ENCODE measurements around the gene ZNF827.

Gene ZNF827

DNA sequence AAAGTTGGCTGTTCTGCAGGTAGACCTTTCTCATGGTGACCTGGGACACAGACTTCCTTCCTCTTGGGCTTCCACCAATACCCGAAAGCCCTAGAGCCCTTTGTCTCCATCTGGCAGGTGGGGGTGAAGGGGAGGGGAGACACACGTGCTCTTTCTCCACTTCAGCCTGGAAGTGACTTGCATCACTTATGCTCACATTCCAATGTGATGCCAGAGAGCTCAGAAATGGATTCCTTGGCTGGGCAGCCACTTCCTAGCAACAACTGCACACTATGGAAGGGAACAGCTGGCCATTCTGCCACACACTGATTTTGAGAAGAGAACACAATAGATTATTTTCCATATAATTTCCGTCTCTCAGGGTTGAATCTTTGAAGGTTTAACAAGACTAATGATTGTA is 222.4 kb downstream of the ZNF827 start:
- no peak for DNase-seq (ENCODE audit: low read depth)

GRCh38 chr4:145709843-145710242 is 228.8 kb downstream of the ZNF827 start:
- DNase-seq (ENCODE audit: low read depth), result no peak

DNA sequence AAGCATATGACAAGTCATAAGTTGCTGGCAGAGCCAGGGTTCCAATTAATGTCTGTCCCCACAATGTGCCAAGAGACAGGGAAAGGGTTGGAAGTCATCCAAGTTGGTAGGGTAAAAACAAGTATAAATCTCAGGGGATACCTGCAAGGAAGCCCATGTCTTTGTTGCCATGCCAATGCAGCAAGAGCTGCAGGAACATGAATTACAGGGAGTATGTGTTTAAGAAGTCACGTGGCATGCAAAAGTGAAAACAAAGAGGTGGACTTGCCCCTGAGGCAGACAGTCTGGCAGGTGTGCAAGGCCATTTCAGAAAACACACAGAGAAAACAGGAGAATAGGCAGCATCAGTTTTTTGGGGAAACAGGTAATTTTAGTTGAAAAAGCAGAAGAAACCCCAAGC is 229.3 kb downstream of the ZNF827 start:
- no peak for DNase-seq (ENCODE audit: low read depth)
